Gastroesophageal sphincter (tissue), 4 donors: Measurements from ENCODE around the gene TSPAN6. TPM values are rescaled to one million over a fixed set of nuclear protein-coding genes. Genes with fewer than 3 reads are reported as not detected.

Experiments used
- ATAC-seq: fragments of 150-250 bp; one replicate; pipeline ENCODE4 v1.9.1; 2016; ENCODE audit warnings: mild to moderate bottlenecking, moderate library complexity
- H3K27ac ChIP-seq, 4 donors: fragments of 200-600 bp; sonication (generic) in 3 of 4; 1 replicate in 3 of 4; 2 replicates in 1 of 4; pipeline ENCODE4 v1.5.1; 2016 to 2019
- H3K27me3 ChIP-seq: fragments of 200-600 bp; sonication (generic); one replicate; pipeline ENCODE4 v1.5.1; 2019
- H3K36me3 ChIP-seq, 2 donors: fragments of 200-600 bp; sonication (generic); one replicate each; pipeline ENCODE4 v1.5.1; 2019; ENCODE audit warnings: control low read depth in 1 of 2
- H3K4me1 ChIP-seq, 3 donors: fragments of 200-600 bp; sonication (generic); 1 replicate in 2 of 3; 2 replicates in 1 of 3; pipeline ENCODE4 v1.5.1; 2016 to 2019; ENCODE audit warnings: control low read depth in 2 of 3
- H3K4me3 ChIP-seq, 2 donors: fragments of 200-600 bp; sonication (generic); one replicate each; pipeline ENCODE4 v1.5.1; 2019; ENCODE audit warnings: mild to moderate bottlenecking in 1 of 2, moderate library complexity in 1 of 2
- H3K9me3 ChIP-seq, 3 donors: fragments of 200-600 bp; sonication (generic); one replicate each; pipeline ENCODE4 v1.5.1; 2017 to 2019; ENCODE audit warnings: control low read depth in 2 of 3
- CTCF ChIP-seq, 4 experiments: fragments of 200-600 bp in 2 of 4; fragments of 450-650 bp in 2 of 4; sonication (generic) in 1 of 4; IDR thresholded peaks; one replicate each; pipeline ENCODE4 v1.5.1; 2017 to 2019; ENCODE audit warnings: antibody characterized with exemption in 4 of 4, mild to moderate bottlenecking in 2 of 4, moderate library complexity in 2 of 4
- EP300 ChIP-seq: sonication (generic); formaldehyde crosslinking; IDR thresholded peaks from one replicate; pipeline ENCODE4 v1.6.1; 2017; ENCODE audit warnings: antibody characterized with exemption, mild to moderate bottlenecking
- POLR2A ChIP-seq, 2 donors: fragments of 450-650 bp; IDR thresholded peaks; one replicate each; pipeline ENCODE4 v1.6.1; 2017; ENCODE audit warnings: antibody characterized with exemption in 2 of 2, mild to moderate bottlenecking in 2 of 2, moderate library complexity in 1 of 2
- POLR2AphosphoS5 ChIP-seq: sonication (generic); formaldehyde crosslinking; IDR thresholded peaks from one replicate; pipeline ENCODE4 v1.6.1; 2017; ENCODE audit warnings: antibody characterized with exemption
- WGBS, 2 donors: methylation state at CpG; one replicate each; pipeline ENCODE4 v1.1.5; 2018; ENCODE audit warnings: low coverage in 1 of 2; 5-methylcytosine and 5-hydroxymethylcytosine counted together
- total RNA-seq, 4 donors: library from RNA; depleted of rRNA; stranded (reverse); fragments of >200 nt; gene quantifications; one replicate each; pipeline ENCODE4 v1.1.0, GENCODE V29; 2016

Gene TSPAN6
- total RNA-seq, 4 donors from 2014 or later = 6.4 to 16.2 (median 8.5) TPM

GRCh38 chrX:100680756-100681155, 44.1 kb upstream of the TSPAN6 start:
- TF ChIP-seq POLR2A (IDR thresholded peaks at IDR 0.05) = no peak
- no peak for TF ChIP-seq CTCF (IDR thresholded peaks at IDR 0.05)
- WGBS, 2 donors = 63 to 75% methylated on average over 1 of the region's 2 CpGs
- H3K4me1 ChIP-seq = no peaks in the 10 kb centered on the region
- H3K27ac ChIP-seq = no peak overlapping the region
- ATAC-seq = no peak
- no peaks in the 10 kb centered on the region for H3K27me3 ChIP-seq
- H3K9me3 ChIP-seq = no peaks in the 10 kb centered on the region
- H3K36me3 ChIP-seq = peaks cover 0 to 5% of the 10 kb centered on the region in 2 donors
- no peak overlapping the region for H3K4me3 ChIP-seq

- no peak overlapping the region for H3K27ac ChIP-seq
- 24 to 50% methylated on average over 4 to 5 of the region's 5 CpGs for WGBS, 2 donors
- no peak for ATAC-seq
These were observed 41.1 kb upstream of the TSPAN6 start for GRCh38 chrX:100677611-100678181.

GRCh38 chrX:100674705-100675104, 38.1 kb upstream of the TSPAN6 start:
- TF ChIP-seq CTCF (IDR thresholded peaks at IDR 0.05) (no peak), EP300 (no peak), POLR2A (IDR thresholded peaks at IDR 0.05) (no peak), POLR2AphosphoS5 (no peak)
- H3K36me3 ChIP-seq = peaks cover 0 to 5% of the 10 kb centered on the region in 2 donors
- H3K27ac ChIP-seq = no peak overlapping the region
- no peak for ATAC-seq
- H3K9me3 ChIP-seq = no peaks in the 10 kb centered on the region
- H3K4me1 ChIP-seq = no peaks in the 10 kb centered on the region
- 71% methylated on average over 1 of the region's 2 CpGs; no CpG with 5 or more reads in 1 of the 2 donors for WGBS, 2 donors
- H3K27me3 ChIP-seq = no peaks in the 10 kb centered on the region
- no peak overlapping the region for H3K4me3 ChIP-seq

More at GRCh38 chrX:100677611-100678181, 41.1 kb upstream of the TSPAN6 start:
- H3K4me3 ChIP-seq = no peak overlapping the region
- TF ChIP-seq POLR2AphosphoS5 (no peak), POLR2A (IDR thresholded peaks at IDR 0.05) (no peak), EP300 (no peak), CTCF (IDR thresholded peaks at IDR 0.05) (no peak)
- H3K27me3 ChIP-seq = no peaks in the 10 kb centered on the region
- no peaks in the 10 kb centered on the region for H3K4me1 ChIP-seq
- no peaks in the 10 kb centered on the region for H3K9me3 ChIP-seq
- peaks cover 0 to 5% of the 10 kb centered on the region in 2 donors for H3K36me3 ChIP-seq

- no peaks in the 10 kb centered on the region for H3K27me3 ChIP-seq
- H3K9me3 ChIP-seq = no peaks in the 10 kb centered on the region
- peaks cover 0 to 5% of the 10 kb centered on the region in 2 donors for H3K36me3 ChIP-seq
- WGBS, 2 donors = 71% methylated on average over 2 of the region's 3 CpGs; no CpG with 5 or more reads in 1 of the 2 donors
- no peak overlapping the region for H3K27ac ChIP-seq
- no peak overlapping the region for H3K4me3 ChIP-seq
- no peaks in the 10 kb centered on the region for H3K4me1 ChIP-seq
- TF ChIP-seq EP300 = no peak
- no peak for TF ChIP-seq CTCF (IDR thresholded peaks at IDR 0.05)
- no peak for TF ChIP-seq POLR2AphosphoS5
- no peak for TF ChIP-seq POLR2A (IDR thresholded peaks at IDR 0.05)
- ATAC-seq = peak; percentile 15
These were observed 36.9 kb upstream of the TSPAN6 start for GRCh38 chrX:100673397-100673953.

GRCh38 chrX:100672966-100673365, 36.4 kb upstream of the TSPAN6 start:
- TF ChIP-seq EP300 = no peak
- H3K4me3 ChIP-seq = no peak overlapping the region
- WGBS, 2 donors = 80% methylated on average over 1 of the region's 3 CpGs; no CpG with 5 or more reads in 1 of the 2 donors
- peaks cover 0 to 2% of the 10 kb centered on the region in 2 donors for H3K36me3 ChIP-seq
- ATAC-seq = no peak
- no peaks in the 10 kb centered on the region for H3K9me3 ChIP-seq
- no peaks in the 10 kb centered on the region for H3K27me3 ChIP-seq
- H3K4me1 ChIP-seq = no peaks in the 10 kb centered on the region
- no peak overlapping the region for H3K27ac ChIP-seq
